CD4-positive, alpha-beta T cell treated with Interferon gamma for 1 hour (primary cell): Measurements from ENCODE around the gene TRIO.

Experiments
- DNase-seq: peaks from one replicate; pipeline ENCODE4 v3.0.0-alpha.2; 2020

The TRIO gene

DNA sequence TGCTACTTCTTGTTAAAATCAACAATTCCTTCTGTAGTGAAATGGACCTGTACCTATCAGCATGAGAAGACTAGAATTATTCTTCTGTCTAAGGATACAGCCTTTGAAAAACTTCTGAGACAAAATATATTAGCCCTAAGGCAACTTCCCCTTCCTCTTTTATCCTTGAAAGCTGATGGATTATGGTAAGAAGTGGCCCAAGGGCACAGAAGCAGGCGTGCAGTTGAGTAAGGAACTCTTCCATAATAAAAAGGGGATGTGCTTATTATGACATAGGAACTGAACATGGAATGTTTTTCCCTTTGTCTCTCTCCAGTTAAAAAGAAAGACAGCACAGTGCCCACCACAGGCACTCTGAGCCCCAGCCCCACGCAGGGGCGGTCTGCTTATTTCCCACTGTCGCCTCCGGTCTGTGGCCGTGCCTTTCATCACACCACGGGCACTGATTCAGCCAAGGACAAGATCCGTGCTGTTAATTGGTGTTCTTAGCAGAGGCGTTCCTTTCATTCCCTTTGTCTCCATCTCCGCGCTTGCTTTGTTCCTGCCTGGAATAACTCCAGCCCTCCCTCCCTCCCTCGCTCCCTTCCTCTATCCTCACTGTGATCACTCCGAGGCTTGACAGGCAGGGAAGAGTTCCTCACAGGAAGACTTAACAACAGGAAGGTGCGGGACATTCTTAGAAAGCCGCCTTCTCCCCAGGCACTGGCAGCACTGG is 302.6 kb downstream of the TRIO start:
- no peak for DNase-seq

DNA sequence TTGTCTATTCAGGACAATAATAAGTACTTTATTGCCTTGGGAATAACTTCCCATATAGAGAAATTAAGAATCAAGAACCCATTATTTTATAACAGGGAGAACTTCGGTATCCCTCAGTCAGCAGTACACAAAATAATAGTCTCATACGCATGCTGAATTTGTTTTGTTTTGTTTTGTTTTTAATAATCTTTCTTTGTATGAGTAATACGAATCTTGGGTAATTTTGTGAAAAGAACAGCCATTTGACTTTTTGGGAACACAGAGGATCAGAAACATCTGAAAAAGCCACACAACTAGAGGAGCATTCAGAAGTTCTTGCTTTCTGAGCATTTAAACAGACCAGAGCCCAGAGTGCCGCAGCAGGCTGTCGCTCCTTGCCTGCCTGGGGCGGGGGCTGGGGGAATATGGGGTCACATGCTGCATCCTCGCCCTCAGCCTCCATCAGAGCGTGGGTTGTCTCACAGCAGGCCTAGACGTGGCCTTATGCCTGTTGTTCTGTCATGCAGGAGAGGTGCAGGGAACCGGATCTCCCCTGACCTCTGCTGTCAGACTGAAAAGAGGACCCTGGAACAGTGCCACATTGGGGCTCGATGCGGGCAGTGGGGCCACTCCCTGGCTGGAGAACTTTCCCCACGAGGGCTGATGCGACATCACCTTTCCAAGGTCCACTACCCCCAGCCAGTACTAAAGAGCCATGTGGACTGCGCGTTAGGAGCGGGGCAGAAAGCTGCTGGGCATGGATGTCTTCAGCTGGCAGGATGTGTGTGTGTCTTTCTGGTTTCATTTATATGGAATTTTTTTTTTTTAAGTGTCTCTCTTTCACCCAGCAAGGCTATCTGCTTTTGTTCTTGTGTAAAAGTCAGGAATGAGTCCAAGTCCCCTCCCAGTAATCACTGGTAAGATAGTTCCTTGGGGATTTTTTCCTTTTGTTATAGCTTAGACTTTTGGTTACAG is 305.1 kb downstream of the TRIO start:
- DNase-seq, result no peak

DNA sequence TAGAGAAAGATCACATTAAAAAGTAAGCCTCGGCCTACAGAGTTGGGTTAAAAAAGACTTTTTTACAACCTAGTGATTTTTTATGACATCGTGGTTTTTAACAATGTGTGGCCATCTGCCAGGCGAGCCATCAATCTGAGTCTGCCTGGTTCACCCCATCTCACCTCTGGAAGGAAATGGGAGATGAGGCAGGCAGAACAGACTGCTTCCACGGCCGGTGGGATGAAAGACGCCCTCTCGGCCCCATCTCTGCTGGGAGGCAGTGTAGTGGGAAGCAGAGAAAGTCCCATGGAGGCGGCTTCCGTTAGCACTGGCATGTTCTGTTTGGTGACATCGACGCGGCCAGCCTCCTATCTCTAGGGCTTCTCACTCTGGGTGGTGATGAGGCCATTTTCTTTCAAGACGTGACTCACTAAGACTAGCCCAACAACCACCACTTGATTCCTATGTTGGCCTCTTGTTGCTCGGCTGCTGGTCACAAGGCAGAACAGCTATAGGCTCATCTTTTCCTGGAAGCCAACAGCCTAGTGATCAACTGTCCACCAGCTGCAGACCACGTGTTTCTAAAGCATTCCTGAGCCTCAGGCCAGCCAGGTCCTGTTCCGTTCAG is 306.0 kb downstream of the TRIO start:
- no peak for DNase-seq

DNA sequence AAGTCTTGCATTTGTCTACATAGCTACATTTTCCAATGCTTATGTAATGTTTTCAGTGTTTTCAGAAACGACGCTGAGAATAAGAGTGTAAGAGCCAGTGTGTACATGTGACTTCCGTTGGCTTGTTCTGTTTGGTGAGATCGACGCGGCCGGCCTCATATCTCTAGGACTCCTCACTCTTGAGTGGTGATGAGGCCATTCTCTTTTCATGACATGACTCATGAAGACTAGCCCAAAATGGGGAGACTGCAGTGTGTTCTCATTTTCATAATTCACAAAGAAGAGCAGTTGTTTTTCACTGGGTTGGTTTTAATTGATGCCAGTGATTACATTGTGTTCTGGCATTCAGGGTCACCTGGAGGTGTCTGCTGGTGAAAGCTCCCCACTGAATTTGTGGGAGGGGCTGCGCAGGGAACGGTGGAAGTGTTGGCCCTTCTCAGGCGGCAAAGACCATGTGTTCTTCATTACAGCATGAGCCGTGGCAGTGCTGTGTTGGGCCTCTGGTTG is 306.9 kb downstream of the TRIO start:
- DNase-seq, result no peak

DNA sequence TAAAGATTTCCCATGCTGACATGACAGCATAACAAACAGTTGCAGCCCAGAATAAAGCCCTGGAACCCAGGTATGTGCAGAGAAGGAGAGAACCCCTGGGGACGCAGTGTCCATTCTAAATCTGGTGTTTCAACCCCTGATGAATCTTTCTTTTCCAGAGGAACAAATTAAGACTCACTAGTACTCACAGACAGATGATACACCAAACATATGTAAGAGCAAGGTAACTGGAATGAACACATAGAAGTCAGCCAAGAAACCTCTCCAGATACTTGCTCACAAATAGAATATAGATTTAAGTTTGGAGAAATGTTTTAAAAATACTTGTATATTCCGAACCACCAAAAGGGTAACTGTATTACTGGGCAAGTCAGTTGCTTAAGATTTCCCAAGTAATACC is 307.6 kb downstream of the TRIO start:
- DNase-seq, result no peak

DNA sequence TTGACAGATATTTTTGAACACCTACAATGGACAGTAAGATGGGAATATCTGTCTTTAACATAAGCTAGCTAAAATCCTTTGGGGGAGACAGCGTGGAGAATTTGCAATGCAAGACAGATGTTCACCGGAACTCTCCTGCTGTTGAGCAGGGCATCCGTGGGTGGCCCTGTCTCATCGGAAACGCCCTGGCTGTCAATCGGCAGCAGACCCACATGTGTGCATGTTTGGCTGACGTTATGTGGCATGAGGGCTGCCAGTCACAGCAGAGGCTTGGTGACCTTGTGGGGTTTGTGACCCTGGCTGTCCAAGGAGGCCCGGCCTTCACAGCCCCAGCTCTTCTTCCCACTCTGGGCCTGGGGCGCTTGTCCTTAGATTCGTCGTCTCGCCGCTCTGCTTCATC is 308.7 kb downstream of the TRIO start:
- no peak for DNase-seq

DNA sequence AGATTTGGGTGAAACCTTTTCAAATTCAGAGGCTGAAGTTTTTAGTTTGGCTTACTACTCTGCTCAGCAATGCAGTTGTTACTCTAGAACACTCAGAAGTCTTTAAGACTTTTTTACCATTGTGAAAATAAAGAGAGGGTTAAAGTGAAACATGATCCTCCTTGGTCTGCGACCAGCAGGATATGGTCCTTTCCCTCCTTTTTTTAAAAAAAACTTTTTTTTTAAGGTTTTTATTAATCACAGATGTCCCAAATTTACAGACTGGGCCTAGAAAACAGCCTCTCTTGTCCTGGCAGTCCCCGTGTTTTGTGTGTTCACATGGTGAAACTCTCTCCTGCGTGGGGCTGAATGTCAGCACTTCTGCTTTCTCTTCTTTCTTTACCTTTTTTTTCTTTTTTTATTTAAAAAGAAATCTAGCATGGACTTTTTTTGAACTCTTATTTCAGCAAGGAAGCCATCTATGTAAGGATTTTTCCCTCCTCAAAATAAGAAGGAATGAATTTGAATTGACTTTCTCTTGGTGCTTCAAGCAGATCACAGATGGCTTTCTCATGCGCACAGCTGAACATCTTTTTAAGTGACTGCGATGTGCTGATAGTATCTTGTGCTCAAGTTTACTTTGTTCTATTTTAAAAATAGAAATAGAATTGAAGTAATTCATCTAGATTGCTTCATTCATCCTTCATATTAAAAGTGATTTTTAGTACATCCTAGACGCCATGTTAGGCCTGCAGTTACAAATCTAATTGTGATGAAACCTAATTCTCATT is 309.7 kb downstream of the TRIO start:
- DNase-seq, result no peak

DNA sequence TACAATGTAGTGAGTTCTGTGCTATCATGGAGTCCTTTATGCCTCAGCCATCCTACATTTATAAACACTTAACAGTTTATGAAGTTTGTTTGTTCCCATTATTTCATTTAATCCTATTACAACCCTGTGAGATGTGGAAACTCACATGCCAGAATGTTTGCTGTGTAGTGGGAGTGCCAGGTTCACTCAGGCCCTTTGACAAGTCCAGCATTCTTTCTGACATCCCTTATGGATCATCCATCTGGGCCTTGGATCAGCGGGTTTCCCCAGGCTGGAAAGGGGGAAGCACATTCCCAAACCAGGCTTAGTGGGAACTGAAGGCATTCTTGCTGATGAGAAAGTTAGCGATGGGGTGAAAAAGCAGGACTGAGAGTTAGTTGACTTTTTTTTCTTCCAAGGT is 310.3 kb downstream of the TRIO start:
- DNase-seq, result no peak

DNA sequence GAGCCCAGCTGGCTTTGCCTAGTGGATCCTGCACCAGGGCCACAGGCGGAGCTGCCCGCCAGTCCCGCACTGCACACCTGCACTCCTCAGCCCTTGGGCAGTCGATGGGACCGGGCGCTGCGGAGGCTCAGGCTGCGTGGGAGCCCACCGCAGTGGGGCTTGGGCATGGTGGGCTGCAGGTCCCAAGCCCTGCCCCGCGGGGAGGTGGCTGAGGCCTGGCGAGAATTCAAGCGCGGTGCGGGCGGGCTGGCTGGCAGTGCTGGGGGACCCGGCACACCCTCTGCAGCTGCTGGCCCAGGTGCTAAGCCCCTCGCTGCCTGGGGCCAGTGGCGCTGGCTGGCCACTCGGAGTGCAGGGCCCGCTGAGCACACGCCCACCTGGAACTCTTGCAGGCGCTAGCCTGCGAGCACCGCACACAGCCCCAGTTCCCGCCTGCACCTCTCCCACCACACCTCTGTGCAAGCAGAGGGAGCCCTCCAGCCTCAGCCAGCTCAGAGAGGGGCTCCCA is 312.7 kb downstream of the TRIO start:
- DNase-seq, result no peak

DNA sequence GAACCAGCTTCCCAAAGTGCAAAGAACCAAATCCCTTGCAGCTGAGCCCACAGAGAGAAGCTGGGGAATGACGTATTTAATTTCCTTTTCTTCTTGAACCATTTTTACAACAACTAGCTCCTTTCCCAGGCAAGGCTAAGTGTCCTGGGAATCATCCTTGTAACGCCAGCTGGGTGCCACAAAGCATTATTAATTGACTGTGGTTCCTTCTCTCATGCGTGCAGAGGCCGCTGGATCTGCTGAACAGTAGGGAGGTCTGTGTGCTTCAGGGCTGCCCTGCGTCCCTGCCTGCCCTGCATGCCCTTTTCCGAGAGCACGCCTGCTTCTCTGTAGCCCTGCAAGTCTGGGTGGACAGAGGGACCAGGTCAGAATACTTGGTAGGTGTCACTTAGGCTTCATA is 314.3 kb downstream of the TRIO start:
- DNase-seq, result no peak

DNA sequence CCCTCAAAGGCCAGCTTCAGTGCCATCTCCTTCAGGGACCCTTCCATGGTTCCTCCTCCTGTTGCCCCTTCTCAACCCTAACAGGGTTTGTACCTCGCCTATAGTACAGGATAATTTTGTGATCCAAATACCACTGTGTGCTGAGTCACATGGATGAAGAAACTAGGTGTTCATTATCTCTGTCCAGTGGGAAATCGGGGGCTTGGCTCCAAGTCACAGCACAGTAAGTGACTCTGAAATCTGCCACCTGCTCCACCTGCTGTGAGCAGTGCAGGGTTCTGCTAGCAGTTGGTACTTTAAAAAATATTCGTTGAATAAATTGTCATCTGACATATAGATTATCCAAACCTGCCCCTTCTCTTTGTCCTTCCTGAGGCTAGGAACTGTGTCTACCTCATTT is 315.3 kb downstream of the TRIO start:
- DNase-seq, result no peak

DNA sequence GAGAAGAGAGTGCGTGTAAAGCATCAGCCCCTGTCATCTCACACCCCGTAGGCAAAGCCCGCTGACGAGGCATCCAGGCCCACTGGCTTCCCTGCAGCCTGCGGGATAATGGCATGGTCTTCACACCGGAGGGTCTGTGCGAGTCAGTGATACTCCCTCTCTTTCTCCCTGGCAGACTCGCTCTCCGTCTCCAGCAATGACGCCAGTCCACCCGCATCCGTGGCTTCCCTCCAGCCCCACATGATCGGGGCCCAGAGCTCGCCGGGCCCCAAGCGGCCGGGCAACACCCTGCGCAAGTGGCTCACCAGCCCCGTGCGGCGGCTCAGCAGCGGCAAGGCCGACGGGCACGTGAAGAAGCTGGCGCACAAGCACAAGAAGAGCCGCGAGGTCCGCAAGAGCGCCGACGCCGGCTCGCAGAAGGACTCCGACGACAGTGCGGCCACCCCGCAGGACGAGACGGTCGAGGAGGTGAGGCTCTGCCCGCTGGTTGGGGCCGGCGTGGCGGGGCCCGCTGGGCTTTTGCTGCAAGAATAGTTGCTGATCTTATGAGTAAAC is 317.8 kb downstream of the TRIO start:
- DNase-seq, result no peak

DNA sequence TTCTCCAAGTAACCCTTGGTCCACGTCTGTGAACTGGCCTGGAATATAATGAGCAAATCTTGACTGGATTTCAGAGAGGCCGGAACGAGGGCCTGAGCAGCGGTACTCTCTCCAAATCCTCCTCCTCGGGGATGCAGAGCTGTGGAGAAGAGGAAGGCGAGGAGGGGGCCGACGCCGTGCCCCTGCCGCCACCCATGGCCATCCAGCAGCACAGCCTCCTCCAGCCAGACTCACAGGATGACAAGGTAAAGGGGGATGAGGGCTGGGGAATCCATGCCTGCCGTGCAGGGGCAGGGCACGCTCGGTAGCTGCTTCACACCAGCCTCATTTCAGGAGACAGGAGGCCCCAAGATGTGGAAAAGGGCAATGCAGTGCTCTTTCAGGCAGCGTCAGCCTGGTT is 319.5 kb downstream of the TRIO start:
- no peak for DNase-seq

DNA sequence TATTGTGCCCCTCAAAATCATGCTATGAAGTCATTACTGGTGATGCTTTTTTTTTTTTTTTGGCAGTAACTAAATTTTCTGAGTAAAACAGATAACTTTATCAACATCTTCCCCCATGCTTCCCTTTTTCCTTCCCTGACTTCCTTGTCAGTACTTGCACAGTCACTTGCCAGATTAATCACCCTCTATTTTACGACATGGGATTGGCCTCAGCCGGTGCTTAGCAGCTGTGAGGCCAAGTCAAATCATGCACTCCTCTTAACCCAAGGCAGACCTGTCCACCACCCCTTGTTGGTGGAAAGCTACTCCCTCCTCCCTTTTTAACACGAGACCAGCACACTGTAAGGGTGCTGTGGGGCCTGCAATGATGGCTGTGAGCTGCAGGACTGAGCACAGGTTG is 320.5 kb downstream of the TRIO start:
- DNase-seq, result peak; percentile 41

DNA sequence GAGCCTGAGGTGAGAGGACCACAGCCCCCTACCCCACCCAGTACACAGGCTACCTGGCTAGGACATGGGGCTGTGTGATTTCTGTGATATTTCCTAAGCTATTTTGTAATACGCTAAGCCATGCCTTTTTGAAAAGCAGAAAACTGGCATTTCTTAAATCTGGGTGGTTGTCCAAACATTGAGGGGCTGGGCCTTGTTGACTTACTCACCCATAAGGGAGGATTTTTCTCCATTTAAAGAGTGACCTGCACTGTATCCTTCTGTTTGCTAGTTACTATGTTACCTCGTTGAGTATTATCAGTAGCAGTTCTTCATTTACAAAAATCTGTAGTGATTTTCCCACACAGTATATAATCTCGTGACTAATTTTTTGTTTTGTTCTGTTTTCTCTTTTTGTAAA is 321.0 kb downstream of the TRIO start:
- DNase-seq, result no peak

DNA sequence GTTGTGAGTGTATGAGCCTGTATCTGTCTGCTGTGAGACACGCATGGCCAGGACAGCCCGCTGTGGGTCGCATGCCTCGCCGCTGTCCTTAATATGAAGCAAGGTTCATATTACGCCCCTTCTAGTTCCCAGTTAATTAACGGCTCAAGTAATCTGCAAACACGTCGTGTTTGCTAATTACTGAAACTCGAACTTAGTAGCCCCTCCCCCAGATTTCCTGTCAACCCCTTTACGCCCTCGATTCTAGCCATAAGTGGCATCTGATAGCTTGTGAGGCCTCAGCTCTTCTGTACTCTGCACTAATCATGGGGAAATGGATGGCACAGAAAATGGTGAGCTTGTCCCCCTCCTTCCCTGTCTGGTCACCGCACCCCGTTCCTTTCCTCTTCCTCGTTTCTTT is 321.5 kb downstream of the TRIO start:
- no peak for DNase-seq

DNA sequence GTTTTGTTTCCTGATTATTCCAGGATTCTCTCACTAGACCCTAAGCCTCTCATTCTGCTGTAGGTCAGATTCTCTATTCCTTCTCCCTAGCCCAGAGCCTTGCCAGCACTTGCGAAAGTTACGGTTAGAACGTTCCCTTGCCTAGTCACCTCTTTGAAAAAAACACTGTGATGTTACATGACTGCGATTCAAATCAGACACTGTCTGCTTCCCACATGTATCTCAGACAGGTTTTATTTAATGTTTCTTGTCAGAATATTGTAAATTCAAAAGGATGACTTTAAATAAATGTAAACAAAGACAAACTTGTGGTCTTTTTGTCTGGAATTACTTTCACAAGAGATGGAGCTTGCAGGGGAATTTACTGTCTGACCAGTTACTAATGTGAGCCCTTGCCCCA is 322.0 kb downstream of the TRIO start:
- DNase-seq, result no peak

DNA sequence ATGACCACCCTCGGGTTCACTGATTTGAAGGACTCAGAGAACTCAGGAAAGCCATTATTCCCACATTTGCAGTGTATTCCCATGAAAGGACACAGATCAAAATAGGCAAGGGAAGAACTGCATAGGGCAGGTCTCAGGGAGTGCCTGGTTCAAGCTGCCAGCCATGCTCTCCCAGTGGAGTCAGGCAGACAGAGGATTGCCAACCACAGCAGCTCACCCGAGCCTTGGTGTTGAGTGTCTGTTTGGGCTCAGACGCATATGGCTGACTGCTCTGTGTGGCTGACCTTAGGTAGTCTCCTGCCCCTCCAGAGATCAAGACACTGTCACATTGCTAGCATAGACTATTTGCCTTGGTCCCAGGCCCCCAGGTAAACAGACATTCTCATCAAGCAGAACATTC is 322.6 kb downstream of the TRIO start:
- DNase-seq, result no peak

DNA sequence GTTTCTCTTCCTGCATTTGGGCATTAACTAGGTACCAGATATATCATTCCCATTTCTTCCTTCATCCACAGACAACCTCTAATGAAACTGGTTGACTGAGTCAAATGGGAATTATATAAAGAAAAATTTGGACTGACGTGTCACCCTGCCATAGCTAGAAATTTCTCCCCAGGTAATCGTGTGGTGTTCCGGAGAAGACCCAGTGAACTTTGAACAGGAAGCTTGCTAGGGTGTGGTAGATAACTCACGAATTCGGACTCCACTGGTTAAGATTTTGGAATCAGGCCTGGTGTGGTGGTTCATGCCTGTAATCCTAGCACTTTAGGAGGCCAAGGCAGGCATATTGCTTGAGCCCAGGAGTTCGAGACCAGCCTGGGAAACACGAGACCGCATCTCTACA is 324.1 kb downstream of the TRIO start:
- DNase-seq, result no peak

DNA sequence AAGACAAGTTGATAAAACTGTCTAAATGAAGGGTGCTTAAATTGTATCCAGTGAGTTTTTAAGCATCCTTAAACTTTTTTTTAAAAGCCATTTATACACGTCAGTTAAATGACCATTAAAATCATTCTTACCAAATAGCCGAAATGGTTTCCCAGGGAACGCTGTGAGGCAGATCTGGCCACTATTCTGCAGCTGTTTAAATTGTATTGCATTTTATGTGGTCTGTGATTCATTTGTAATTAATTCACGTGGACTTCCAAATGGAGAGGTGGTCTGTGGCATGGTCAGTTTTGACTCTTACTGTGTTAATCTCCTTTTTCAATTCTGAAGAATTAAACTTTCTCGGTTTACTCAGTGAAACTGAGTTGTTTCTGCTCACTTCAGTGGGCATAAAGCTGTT is 324.7 kb downstream of the TRIO start:
- DNase-seq, result no peak

DNA sequence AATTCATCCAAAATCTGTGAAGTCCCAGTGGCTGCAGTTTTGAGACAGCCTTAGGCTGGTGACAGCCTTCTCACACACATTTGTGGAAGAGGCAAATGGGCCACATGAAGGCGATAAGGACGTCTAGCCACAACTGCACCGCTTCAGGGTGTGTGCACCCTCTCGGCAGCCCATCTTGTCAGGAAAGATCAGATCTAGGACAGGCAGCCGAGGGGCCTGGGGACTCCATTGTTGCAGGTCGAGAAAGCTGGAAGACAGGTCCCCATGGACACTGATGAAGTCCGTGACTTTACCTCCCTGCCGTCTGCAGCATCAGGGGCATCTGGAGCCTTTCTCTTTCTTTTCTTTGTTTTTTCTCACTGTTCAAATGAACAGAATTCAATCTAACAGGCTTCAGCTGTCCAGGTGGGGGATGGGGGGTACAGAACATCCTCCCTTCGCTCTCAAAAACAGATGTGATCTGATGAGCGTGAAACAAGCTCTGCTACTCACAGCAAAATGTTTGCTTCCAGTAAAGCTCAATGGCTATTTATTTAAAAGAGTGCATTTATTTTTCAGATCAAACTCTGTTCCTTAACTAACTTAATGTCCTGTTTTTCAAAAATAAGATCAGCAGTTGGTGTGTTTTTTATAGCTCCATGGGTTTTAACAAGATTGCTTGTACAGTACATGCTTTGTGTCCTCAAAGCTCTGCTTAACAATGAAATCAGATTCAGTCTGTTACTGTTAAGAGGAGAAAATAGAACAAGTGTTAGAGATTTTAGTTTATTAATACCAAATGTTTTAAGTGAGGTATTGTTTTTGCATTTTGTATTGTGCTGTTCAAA is 326.6 kb downstream of the TRIO start:
- DNase-seq, result no peak

DNA sequence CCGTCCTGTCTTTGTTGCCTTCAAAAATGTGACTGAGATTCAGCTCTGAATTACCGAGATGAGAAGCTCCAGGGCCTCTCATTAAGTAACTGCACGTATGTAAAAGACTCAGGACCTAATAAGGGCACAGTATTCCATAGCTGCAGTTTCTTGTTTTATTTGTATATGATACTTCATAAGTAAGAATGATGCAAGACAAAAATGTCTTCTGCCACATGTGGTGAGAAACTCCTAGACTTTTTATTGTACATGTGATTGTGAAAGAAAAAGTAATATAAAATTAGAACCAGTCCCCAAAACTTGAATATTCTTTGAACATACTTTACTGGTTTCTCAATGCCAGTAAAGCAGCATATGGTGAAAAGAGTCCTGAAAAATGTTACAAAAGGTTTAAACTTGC is 328.4 kb downstream of the TRIO start:
- DNase-seq, result no peak
